HepG2 (cell line): Measurements from ENCODE around the gene MGLL. TPM values are rescaled to one million over a fixed set of nuclear protein-coding genes. Genes with fewer than 3 reads are reported as not detected.

Source experiments
- ATAC-seq: fragments of 200-7000 bp; cut with Tn5 transposase; 3 replicates; pipeline ENCODE4 v1.9.1; 2020; ENCODE audit warnings: mild to moderate bottlenecking, moderate library complexity
- BruUV-seq: library from RNA; stranded (reverse); fragments of 400-500 nt; replicated peaks from 2 replicates; lab custom pipeline; 2021; lab: Mats Ljungman, UMichigan
- CTCF ChIA-PET: fragments of 300-600 bp; formaldehyde crosslinking; extraction: SDS; loops from one replicate; lab custom pipeline; 2021; ENCODE audit warnings: low total read pairs, inconsistent platforms, low intra/inter-chr PET ratio; lab: Yijun Ruan, JAX
- POLR2A ChIA-PET: fragments of 350-600 bp; sonication (Branson Sonifier 250); formaldehyde crosslinking; loops from one replicate; lab custom pipeline; 2020; ENCODE audit warnings: antibody characterized with exemption, inconsistent platforms; lab: Yijun Ruan, JAX
- DNase-seq: peaks from one replicate; pipeline ENCODE4 v3.0.0-alpha.2; 2015; ENCODE audit warnings: low spot score
- FAIRE-seq: peaks from 3 replicates; lab custom pipeline; 2011; peaks lifted over from hg19 to GRCh38; lab: Jason Lieb, UNC
- H2AFZ ChIP-seq: one replicate; pipeline ENCODE4 v1.6.1; 2011; ENCODE audit warnings: low read length, inconsistent platforms
- H3K27ac ChIP-seq: fragments of 300-600 bp; 3 replicates; pipeline ENCODE4 v1.8.0; 2011; ENCODE audit warnings: mixed run types, mild to moderate bottlenecking, mixed read lengths, low read length, inconsistent platforms; ENCODE audit not compliant: insufficient read depth; ENCODE audit errors: extremely low read length
- H3K27me3 ChIP-seq, 2 experiments: fragments of 200-600 bp in 1 of 2; 2 replicates in 1 of 2; 3 replicates in 1 of 2; pipeline versions ENCODE4 v1.6.0 to v1.8.0; 2011; ENCODE audit warnings: low read length in 2 of 2, mild to moderate bottlenecking in 2 of 2, moderate library complexity in 2 of 2, inconsistent platforms in 1 of 2; ENCODE audit not compliant: insufficient read depth in 2 of 2, control insufficient read depth in 1 of 2
- H3K36me3 ChIP-seq, 2 experiments: fragments of 200-600 bp in 1 of 2; replicated peaks in 1 of 2; 2 replicates in 1 of 2; 3 replicates in 1 of 2; pipeline versions ENCODE4 v1.5.1 to v1.8.0; 2011; ENCODE audit warnings: low read length in 2 of 2, inconsistent platforms in 1 of 2; ENCODE audit not compliant: insufficient read depth in 2 of 2, control insufficient read depth in 1 of 2
- H3K4me1 ChIP-seq: 2 replicates; pipeline ENCODE4 v1.5.1; 2012; ENCODE audit warnings: low read length, inconsistent platforms; ENCODE audit not compliant: insufficient read depth
- H3K4me2 ChIP-seq: 2 replicates; pipeline ENCODE4 v1.6.0; 2011; ENCODE audit warnings: low read depth, low read length, inconsistent platforms
- H3K4me3 ChIP-seq, 3 experiments: fragments of 200-600 bp in 1 of 3; sonication (generic), shearing (Covaris generic) in 1 of 3; replicated peaks in 1 of 3; 2 replicates each; pipeline ENCODE4 v1.5.1; 2011 to 2016; ENCODE audit warnings: low read length in 3 of 3, inconsistent platforms in 2 of 3, low read depth in 2 of 3, mild to moderate bottlenecking in 2 of 3, control low read depth in 1 of 3, mixed read lengths in 1 of 3; ENCODE audit not compliant: insufficient read depth in 1 of 3
- H3K79me2 ChIP-seq: one replicate; pipeline ENCODE4 v1.6.1; 2011; ENCODE audit warnings: low read length, inconsistent platforms; ENCODE audit not compliant: insufficient read depth
- H3K9ac ChIP-seq: 2 replicates; pipeline ENCODE4 v1.6.0; 2011; ENCODE audit warnings: mild to moderate bottlenecking, low read depth, low read length, inconsistent platforms; ENCODE audit not compliant: insufficient read depth
- H3K9me3 ChIP-seq: 2 replicates; pipeline ENCODE4 v1.5.1; 2012; ENCODE audit warnings: mild to moderate bottlenecking, low read length
- H4K20me1 ChIP-seq: 2 replicates; pipeline ENCODE4 v1.6.0; 2011; ENCODE audit warnings: inconsistent platforms, mild to moderate bottlenecking, low read length, moderate library complexity; ENCODE audit not compliant: insufficient read depth
- BRCA1 ChIP-seq: sonication (generic); formaldehyde crosslinking; IDR thresholded peaks from 2 replicates; pipeline ENCODE4 v1.4.0; 2020; ENCODE audit warnings: missing genetic modification reagents
- FOSL1 ChIP-seq: sonication (generic); formaldehyde crosslinking; IDR thresholded peaks from 2 replicates; pipeline ENCODE4 v1.9.0; 2021; ENCODE audit warnings: missing genetic modification reagents, borderline replicate concordance
- GPN1 ChIP-seq: sonication (generic); formaldehyde crosslinking; IDR thresholded peaks from 2 replicates; pipeline ENCODE4 v1.5.1; 2020; ENCODE audit warnings: missing genetic modification reagents, borderline replicate concordance
- HNRNPH1 ChIP-seq: fragments of 200-400 bp; formaldehyde crosslinking; optimal IDR thresholded peaks from 2 replicates; pipeline ENCODE3; 2017; ENCODE audit warnings: mild to moderate bottlenecking, low read depth, low read length
- JDP2 ChIP-seq: sonication (generic); formaldehyde crosslinking; IDR thresholded peaks from 2 replicates; pipeline ENCODE4 v1.8.1; 2022; ENCODE audit warnings: missing genetic modification reagents, borderline replicate concordance
- KDM3A ChIP-seq: IDR thresholded peaks from 2 replicates; pipeline ENCODE4 v1.6.1; 2018; ENCODE audit warnings: low read depth, missing compliant biosample characterization
- MBD4 ChIP-seq: IDR thresholded peaks from 2 replicates; pipeline ENCODE4 v1.6.1; 2012; ENCODE audit warnings: low read length, inconsistent platforms, borderline replicate concordance
- SOX6 ChIP-seq, 2 experiments: fragments of 450-650 bp in 1 of 2; sonication (generic) in 1 of 2; formaldehyde crosslinking in 1 of 2; IDR thresholded peaks; 2 replicates each; pipeline versions ENCODE4 v1.4.0 to v1.6.1; 2017 to 2020; ENCODE audit warnings: antibody characterized with exemption in 1 of 2, mild to moderate bottlenecking in 1 of 2, missing genetic modification reagents in 1 of 2
- ZMAT3 ChIP-seq: sonication (generic); formaldehyde crosslinking; conservative IDR thresholded peaks from 2 replicates; pipeline ENCODE4 v1.7.0; 2021; ENCODE audit warnings: missing genetic modification reagents
- ZNF180 ChIP-seq: sonication (generic); formaldehyde crosslinking; IDR thresholded peaks from 2 replicates; pipeline ENCODE4 v1.4.0; 2020; ENCODE audit warnings: low read depth, missing genetic modification reagents, borderline replicate concordance
- ZNF501 ChIP-seq: sonication (generic); formaldehyde crosslinking; IDR thresholded peaks from 2 replicates; pipeline ENCODE4 v1.5.1; 2020; ENCODE audit warnings: mild to moderate bottlenecking, moderate library complexity, missing genetic modification reagents
- ZNF546 ChIP-seq: sonication (generic); formaldehyde crosslinking; conservative IDR thresholded peaks from 2 replicates; pipeline ENCODE4 v1.8.1; 2023; ENCODE audit warnings: mild to moderate bottlenecking, missing genetic modification reagents
- ZNF567 ChIP-seq: sonication (generic); formaldehyde crosslinking; IDR thresholded peaks from 2 replicates; pipeline ENCODE4 v1.8.1; 2023; ENCODE audit warnings: mild to moderate bottlenecking, missing genetic modification reagents, borderline replicate concordance
- ZNF605 ChIP-seq: sonication (generic); formaldehyde crosslinking; IDR thresholded peaks from 2 replicates; pipeline ENCODE4 v1.8.0; 2022; ENCODE audit warnings: mild to moderate bottlenecking, missing genetic modification reagents
- WGBS: methylation state at CpG from one replicate; pipeline ENCODE4 v1.1.6; 2017; ENCODE audit warnings: low lambda C conversion rate; 5-methylcytosine and 5-hydroxymethylcytosine counted together
- in situ Hi-C: cut with HindIII; loops from 2 replicates; pipeline ENCODE4 v1.10.0; 2017; ENCODE audit warnings: low pct_unique_long_range_greater_than_20kb; ENCODE audit not compliant: extremely low pct_ligation_motif_present
- intact Hi-C: fragments of 100-400 bp; cut with micrococcal nuclease; formaldehyde crosslinking; loops from one replicate; pipeline ENCODE4 v1.10.0; 2022; ENCODE audit not compliant: unreplicated experiment
- polyA plus RNA-seq, 8 experiments: library from polyadenylated mRNA; depleted of rRNA in 3 of 8; stranded (reverse) in 7 of 8; unstranded in 1 of 8; fragments of >200 nt; fragmentation: Illumina TruSeq in 4 of 8; extraction: Trizol in 4 of 8; gene quantifications; 2 replicates each; pipeline versions ENCODE4 v1.2.1 to v1.2.3, GENCODE V29; 2011 to 2016; ENCODE audit warnings: low read depth in 4 of 8, missing spikeins in 1 of 8, mixed read lengths in 1 of 8; ENCODE audit not compliant: insufficient read depth in 1 of 8
- total RNA-seq, 5 experiments: library from RNA; depleted of rRNA; stranded (reverse); fragments of >200 nt; fragmentation: Illumina TruSeq; extraction: Trizol; gene quantifications; 2 replicates each; pipeline ENCODE4 v1.2.3, GENCODE V29; 2016; ENCODE audit warnings: low read depth in 1 of 5
- TF ChIP-seq, protein P1 (sequence below): sonication (generic); formaldehyde crosslinking; IDR thresholded peaks from 2 replicates; pipeline ENCODE4 v1.8.1; 2023; ENCODE audit warnings: mild to moderate bottlenecking, moderate library complexity, missing genetic modification reagents
- TF ChIP-seq, protein P2 (sequence below): sonication (generic); formaldehyde crosslinking; IDR thresholded peaks from 2 replicates; pipeline ENCODE4 v1.8.0; 2022; ENCODE audit warnings: missing genetic modification reagents, low read depth, mild to moderate bottlenecking, borderline replicate concordance
- TF ChIP-seq, protein P3 (sequence below): sonication (generic); formaldehyde crosslinking; IDR thresholded peaks from 2 replicates; pipeline ENCODE4; 2020; ENCODE audit warnings: missing genetic modification reagents, mild to moderate bottlenecking, borderline replicate concordance

MGLL gene
- total and polyA plus RNA-seq, 2 of the 13 experiments (the other 11 are each of a cell fraction or from before 2014, with no cell fraction given): not detected

DNA sequence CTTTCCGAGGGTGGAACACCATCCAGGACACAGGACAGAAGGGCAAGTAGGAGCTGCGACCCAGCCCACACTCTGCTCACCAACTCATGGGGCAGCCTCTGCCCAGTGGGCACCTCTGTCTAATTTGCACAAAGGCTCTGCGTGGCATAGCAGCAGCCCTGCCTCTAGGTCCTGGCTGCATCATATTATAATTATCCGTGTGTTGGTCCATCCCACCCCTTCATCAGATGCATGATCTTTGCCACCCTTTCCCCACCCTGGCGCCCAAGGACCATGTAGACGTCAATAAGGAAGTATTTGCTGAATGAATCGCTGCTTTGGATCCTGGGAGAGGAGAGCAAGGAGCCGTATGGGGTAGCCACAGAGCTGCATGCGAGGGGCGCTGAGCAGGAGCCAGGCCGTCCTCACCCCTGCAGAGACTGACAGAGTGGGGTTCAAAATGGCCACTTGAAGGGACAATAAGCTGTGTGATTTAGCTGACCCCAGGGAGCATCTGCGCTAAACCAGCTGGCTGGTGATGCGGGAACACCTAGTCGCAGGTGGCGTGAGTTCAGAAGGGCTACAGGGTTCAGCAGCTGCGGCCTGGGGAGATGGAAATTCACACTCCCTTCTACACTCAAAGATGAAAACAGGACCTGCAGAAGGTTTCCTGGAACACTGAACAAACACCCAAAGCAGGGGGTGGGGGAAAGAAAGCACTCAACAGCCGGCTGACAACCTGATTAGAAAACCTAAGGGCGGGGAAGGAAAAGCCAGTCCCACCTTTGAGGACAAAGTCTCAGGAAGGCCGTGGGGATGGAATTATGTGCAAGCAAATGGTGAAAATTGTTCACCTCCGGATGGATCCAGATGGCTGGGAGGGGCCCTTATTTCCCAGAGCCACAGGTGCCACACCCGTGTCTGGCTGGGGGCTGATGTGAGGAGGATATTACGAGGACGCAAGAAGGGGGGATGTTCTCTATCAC, 6.4 kb downstream of the MGLL start (continued):
- TF ChIP-seq SOX6 (IDR thresholded peaks at IDR 0.05) (no peak), SOX6 (CRISPR knock-in tag; IDR thresholded peaks at IDR 0.05) (no peak), MBD4 (no peak), KDM3A (CRISPR knock-in tag) (no peak)

DNA sequence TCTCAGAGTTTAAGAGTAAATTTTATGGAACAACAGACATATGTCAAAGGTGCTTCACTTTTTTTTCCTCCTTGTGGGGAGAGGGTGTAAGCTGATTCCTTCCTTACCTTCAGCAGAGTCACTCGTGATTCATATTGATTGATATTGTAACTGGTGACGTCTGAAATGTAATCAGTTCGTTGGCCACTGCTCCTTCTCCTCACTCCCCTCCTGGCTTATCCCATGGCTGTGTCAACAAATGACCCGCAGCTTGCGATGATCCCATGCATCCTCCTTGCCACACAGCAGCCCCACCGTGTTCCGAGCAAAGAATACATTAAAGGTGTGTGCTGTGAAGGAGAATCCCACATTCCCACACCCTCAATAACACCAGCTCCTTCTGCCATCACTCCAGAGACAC, 7.3 kb downstream of the MGLL start:
- FAIRE-seq: no peak
- in situ Hi-C loops (loop anchor here (10.0 kb wide), 1 partner anchor 240 kb away; no protein-coding TSS in a partner anchor), intact Hi-C loops (no loop called here)
- no TSS peak for BruUV-seq
- DNase-seq: no peak
- H3K4me3 ChIP-seq: no peak overlapping the region
- ATAC-seq: no peak
- ChIA-PET POLR2A (no interaction called here), CTCF (no interaction called here)
- H3K9ac ChIP-seq: no peak overlapping the region
- 36% methylated on average over 7 of the region's 7 CpGs for WGBS
- H3K9me3 ChIP-seq: no peaks in the 10 kb centered on the region
- no peaks in the 10 kb centered on the region for H3K79me2 ChIP-seq
- H3K27me3 ChIP-seq: peaks cover 0 to 16% of the 10 kb centered on the region in 2 experiments; a peak in 1 of 5 replicates
- no peaks in the 10 kb centered on the region for H4K20me1 ChIP-seq
- H3K36me3 ChIP-seq: no peaks in the 10 kb centered on the region
- H3K4me2 ChIP-seq: no peak overlapping the region
- no peak overlapping the region for H2AFZ ChIP-seq
- peaks cover 10% of the 10 kb centered on the region; the same call in 1 of the 2 replicates for H3K4me1 ChIP-seq
- H3K27ac ChIP-seq: no peak overlapping the region
- no peak for TF ChIP-seq BRCA1 (CRISPR knock-in tag)
- TF ChIP-seq ZNF180 (CRISPR knock-in tag): no peak
- TF ChIP-seq, protein P1, sequence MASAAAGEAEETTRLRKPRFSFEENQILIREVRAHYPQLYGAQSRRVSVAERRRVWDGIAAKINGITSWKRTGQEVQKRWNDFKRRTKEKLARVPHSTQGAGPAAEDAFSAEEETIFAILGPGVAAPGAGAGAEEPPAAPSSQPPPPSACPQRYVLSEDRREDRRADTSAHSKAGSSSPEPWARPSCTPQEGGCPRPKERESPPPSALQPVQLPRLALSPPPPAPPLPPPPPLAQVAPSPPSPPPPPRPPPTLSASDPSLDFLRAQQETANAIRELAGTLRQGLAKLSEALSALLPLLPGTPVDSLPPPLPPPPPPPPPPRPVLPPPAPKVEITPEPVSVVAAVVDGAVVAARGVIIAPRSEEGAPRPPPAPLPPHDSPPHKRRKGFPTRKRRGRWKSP (CRISPR knock-in tag): no peak
- TF ChIP-seq ZNF501 (CRISPR knock-in tag): no peak
- TF ChIP-seq, protein P2, sequence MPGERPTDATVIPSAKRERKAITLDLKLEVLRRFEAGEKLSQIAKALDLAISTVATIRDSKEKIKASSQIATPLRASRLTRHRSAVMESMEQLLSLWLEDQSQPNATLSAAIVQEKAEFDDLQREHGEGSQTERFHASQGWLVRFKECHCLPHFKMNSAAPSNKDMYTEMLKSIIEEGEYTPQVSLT (CRISPR knock-in tag): no peak
- TF ChIP-seq HNRNPH1: no peak
- no peak for TF ChIP-seq JDP2 (CRISPR knock-in tag)
- TF ChIP-seq ZNF605 (CRISPR knock-in tag): no peak
- TF ChIP-seq FOSL1 (CRISPR knock-in tag): no peak
- TF ChIP-seq ZMAT3 (CRISPR knock-in tag): no peak
- no peak for TF ChIP-seq ZNF567 (CRISPR knock-in tag)
- TF ChIP-seq, protein P3, sequence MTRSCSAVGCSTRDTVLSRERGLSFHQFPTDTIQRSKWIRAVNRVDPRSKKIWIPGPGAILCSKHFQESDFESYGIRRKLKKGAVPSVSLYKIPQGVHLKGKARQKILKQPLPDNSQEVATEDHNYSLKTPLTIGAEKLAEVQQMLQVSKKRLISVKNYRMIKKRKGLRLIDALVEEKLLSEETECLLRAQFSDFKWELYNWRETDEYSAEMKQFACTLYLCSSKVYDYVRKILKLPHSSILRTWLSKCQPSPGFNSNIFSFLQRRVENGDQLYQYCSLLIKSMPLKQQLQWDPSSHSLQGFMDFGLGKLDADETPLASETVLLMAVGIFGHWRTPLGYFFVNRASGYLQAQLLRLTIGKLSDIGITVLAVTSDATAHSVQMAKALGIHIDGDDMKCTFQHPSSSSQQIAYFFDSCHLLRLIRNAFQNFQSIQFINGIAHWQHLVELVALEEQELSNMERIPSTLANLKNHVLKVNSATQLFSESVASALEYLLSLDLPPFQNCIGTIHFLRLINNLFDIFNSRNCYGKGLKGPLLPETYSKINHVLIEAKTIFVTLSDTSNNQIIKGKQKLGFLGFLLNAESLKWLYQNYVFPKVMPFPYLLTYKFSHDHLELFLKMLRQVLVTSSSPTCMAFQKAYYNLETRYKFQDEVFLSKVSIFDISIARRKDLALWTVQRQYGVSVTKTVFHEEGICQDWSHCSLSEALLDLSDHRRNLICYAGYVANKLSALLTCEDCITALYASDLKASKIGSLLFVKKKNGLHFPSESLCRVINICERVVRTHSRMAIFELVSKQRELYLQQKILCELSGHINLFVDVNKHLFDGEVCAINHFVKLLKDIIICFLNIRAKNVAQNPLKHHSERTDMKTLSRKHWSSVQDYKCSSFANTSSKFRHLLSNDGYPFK (CRISPR knock-in tag): no peak
- no peak for TF ChIP-seq GPN1 (CRISPR knock-in tag)
- TF ChIP-seq ZNF546 (CRISPR knock-in tag): no peak
